RKO (cell line): ENCODE data around the gene CNRIP1.

Source experiments
- DNase-seq: peaks from one replicate; pipeline ENCODE4 v3.0.0-alpha.2; 2016; ENCODE audit warnings: low spot score

Gene CNRIP1

DNA sequence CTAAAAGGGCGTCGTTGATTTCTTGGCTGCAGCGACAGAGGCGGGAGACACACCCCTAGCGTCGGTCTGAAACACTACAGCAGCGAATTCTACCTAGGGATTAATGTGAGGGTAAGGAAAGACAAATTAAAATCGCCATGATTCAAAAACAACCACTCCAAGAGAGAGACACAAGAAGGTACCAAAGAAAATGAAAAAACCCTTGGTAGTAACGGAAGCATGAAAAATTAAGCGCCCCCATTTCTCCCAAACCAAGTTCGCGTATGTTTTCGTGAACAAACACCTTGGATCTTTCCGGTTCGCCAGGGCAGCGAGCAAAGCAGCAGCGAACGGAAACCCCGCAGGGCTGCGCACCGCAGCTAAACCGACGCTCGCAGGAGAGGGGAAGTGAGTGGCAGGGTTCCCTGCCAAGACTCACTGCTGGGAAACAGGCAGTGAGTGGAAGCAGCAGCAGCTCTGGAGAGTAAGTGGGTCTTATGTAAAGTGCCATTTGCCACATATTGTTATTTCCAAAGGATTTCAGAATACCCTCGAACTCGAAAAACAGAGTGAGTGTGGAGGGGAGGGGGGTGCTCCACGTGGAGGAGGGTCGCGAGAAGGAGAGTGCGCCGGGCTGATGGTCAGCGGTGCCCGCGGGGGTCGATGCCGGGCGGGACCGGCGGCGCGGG lies 68.4 kb downstream of the CNRIP1 start:
- DNase-seq: peak; percentile 88

DNA sequence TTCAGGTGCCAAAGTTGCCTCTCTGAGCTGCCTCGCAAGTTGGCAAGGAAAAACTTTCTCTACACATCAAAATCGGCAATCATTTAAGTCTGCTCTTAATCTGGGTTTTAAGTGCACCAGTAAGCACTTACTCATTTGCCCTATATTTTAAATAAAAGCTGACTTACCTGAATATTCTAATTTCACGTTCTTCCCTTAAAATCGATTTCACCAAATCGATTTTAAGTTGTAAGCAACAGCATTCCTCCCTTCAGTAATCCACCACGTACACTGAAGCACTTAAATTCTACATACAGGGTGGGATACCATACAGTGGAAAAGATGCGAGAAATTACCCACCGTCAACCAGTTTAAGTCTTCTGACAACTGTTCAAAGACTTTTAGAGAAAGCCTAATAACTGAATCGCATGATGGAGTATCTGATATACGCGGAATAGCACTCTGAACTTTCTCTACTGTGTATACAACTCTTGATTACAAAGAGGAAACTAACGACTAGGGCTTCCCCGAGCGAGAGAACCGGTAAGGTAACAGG lies 69.0 kb downstream of the CNRIP1 start:
- peak; percentile 22 for DNase-seq

DNA sequence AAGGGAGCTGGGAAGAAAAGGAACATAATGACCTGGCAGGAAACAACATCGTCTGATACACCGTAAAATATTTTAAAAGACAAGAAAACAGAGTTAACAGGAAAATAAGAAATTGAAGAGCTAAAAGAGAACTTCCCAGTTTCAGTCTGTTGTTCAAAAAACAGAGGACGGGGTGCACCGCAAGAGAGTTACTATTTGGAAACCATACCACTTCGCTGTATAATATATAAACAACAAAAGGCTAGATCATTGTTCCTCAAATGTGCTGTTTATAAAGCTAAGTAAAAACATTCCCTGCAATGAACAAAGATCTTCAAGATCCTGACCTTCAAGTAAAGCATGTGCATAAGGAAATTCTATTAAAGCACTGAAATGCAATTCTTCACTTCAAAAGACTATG lies 69.6 kb downstream of the CNRIP1 start:
- DNase-seq: no peak

DNA sequence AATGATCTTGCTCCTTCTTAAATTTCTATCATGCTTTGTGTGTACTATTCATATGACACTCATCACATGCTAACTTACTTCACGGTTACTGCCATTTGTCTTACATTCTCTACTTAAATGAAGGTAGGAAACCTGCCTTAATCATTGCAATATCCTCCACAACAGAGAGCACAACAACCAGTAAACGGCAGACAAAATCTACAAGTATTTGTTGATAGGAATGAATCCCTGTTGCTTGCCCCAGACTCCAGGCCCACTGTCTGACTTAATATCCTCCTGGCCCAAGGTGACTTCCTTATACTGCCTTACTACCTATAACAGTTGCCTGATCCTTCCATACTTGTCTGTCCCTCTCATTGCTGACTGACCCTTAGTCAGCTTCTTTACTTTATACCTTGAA lies 70.9 kb downstream of the CNRIP1 start:
- DNase-seq: no peak

DNA sequence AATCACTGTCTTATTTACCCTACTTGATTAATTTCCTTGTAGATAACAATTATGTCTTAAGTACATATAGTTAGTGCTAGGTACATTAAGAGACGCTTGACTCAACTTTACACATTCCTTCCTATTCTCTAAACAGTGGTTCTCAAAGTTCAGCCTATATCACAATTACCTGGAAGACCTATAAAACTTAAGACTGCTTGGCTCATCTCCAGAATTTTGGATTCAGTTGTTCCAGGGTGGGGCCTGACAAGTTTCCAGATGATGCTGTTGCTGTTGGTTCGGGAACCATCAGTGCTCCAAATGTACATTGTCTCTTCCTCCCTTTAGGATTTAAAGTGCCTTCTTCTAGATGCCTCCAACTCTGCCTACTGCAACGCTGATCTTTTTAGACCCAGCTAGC lies 71.4 kb downstream of the CNRIP1 start:
- no peak for DNase-seq

DNA sequence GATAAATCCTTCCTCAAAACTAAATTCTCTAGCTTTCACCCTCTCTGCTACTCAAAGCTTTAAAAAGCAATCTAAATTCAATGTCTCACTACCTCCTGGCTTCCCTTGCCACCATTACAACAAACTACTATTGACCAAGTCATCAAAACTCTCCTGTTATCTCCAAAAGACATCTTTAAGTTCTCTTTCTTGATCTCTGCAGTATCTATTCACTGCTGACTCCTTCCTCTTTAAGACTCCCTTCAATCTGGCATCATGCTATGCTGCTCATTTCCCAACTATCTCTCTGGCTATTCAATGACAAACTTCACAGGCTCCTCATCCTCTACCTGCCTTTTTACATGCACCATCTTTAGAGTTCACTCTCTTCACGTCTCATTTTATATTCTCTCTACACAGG lies 73.4 kb downstream of the CNRIP1 start:
- no peak for DNase-seq

DNA sequence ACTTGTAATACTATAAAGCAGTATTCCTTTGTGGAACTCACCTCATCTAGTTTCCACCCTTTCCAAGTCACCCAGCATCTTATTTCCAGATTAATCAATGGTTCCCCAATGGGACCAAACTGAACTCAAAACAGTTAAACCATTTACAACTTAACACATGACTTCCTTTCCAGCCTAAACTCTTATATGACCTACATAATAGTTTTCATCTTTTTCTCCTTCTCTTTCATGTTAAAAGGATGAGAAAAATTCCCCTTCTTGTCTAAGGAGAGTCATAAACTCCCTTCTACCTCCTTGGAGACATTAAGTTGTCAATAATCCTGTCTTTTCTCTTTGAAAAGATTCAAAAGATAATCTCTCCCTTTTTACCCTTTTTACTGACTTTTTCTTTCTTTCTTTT lies 74.1 kb downstream of the CNRIP1 start:
- DNase-seq: no peak

DNA sequence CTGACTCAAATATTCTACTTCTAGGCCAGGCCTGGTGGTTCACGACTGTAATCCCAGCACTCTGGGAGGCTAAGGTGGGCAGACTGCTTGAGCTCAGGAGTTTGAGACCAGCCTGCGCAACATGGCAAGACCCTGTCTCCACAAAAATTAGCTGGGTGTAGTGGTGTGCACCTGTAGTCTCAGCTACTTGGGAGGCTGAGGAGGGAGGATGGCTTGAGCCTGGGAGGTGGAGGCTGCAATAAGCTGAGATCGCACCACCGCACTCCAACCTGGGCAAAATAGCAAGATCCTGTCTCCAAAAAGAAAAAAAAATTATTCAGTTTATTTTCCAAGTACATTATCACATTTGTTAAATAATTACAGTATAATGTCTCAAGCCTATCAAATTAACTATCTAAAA lies 74.7 kb downstream of the CNRIP1 start:
- no peak for DNase-seq

DNA sequence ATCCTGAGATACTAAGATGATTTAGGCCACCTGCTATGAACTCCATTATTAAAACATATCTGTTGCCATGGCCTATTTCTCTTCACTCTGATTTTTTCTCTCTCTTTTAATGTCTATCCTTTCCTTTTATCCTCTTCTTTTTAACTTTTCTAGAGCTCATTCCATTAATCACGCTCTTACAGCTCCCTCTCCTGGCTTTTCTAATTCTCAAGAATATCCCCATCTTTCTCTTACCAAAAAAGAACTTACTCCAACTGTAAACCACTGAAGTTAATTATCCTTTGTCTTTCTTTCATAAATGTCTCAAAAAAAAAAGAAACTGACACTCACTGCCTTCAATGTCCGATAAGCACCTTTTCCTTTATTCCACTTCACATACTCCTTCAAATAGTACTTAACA lies 75.3 kb downstream of the CNRIP1 start:
- no peak for DNase-seq
